Activated naive CD8-positive, alpha-beta T cell treated with anti-CD3 and anti-CD28 coated beads for 36 hours (primary cell): ENCODE data around the gene ADAT3. TPM values are rescaled to one million over a fixed set of nuclear protein-coding genes. Genes with fewer than 3 reads are reported as not detected.

Source experiments
- DNase-seq: peaks from one replicate; pipeline ENCODE4 v3.0.0; 2021
- H3K27ac Mint-ChIP-seq: one replicate; pipeline ENCODE4 v1.8.0; 2022; ENCODE audit warnings: mild to moderate bottlenecking, moderate library complexity, mixed read lengths
- H3K27me3 Mint-ChIP-seq: one replicate; pipeline ENCODE4 v1.8.0; 2022; ENCODE audit warnings: mild to moderate bottlenecking, mixed read lengths
- H3K36me3 Mint-ChIP-seq: one replicate; pipeline ENCODE4 v1.8.0; 2021; ENCODE audit warnings: mild to moderate bottlenecking, mixed read lengths
- H3K4me1 Mint-ChIP-seq: one replicate; pipeline ENCODE4 v1.8.0; 2021; ENCODE audit warnings: mixed read lengths
- H3K4me3 Mint-ChIP-seq: one replicate; pipeline ENCODE4 v1.8.0; 2022; ENCODE audit warnings: mild to moderate bottlenecking, moderate library complexity, mixed read lengths
- H3K9me3 Mint-ChIP-seq: one replicate; pipeline ENCODE4 v1.8.0; 2022; ENCODE audit warnings: mixed read lengths
- total RNA-seq, 2 experiments: library from RNA; stranded (reverse); gene quantifications; one replicate each; pipeline ENCODE4 v1.2.3, GENCODE V29; 2021

The ADAT3 gene
- total RNA-seq, 2 experiments from 2014 or later: 5.7 to 5.9 TPM

DNA sequence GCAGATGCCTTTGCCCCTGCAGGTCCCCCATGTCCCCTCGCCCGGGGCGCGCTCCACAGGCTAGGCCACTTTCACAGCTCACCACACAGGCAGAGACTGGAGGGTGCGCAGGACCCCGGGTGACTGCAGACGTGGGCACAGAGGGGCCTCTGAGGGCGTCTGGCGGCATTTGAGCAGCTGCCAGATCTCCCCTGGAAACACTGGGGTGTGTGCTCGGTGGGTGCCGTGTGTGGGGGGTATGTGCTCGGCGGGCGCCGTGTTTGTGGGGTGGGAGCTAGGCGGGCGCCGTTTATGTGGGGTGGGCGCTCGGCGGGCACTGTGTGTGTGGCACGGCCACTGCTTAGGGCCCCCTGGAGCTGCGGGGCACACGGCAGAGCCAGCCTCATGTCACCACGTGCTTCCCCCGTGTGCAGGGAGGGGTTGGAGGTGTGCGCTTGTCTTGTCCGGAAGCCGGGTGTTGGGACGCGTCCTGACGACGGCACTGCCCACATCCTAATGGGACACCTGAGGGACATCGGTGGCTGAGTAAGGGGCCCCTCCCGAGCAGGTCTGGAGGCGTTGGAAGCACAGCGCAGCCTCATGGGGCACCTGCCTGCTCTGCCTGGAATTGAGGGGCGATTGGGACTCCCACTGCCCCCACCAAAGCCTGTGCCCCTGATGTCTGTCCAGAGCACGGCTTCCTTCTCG is 52.5 kb downstream of the ADAT3 start:
- no peak overlapping the region for H3K27ac Mint-ChIP-seq
- no peaks in the 10 kb centered on the region for H3K9me3 Mint-ChIP-seq
- no peak overlapping the region for H3K4me3 Mint-ChIP-seq
- H3K4me1 Mint-ChIP-seq: peaks cover 4% of the 10 kb centered on the region
- H3K36me3 Mint-ChIP-seq: no peaks in the 10 kb centered on the region
- no peaks in the 10 kb centered on the region for H3K27me3 Mint-ChIP-seq
- no peak for DNase-seq

DNA sequence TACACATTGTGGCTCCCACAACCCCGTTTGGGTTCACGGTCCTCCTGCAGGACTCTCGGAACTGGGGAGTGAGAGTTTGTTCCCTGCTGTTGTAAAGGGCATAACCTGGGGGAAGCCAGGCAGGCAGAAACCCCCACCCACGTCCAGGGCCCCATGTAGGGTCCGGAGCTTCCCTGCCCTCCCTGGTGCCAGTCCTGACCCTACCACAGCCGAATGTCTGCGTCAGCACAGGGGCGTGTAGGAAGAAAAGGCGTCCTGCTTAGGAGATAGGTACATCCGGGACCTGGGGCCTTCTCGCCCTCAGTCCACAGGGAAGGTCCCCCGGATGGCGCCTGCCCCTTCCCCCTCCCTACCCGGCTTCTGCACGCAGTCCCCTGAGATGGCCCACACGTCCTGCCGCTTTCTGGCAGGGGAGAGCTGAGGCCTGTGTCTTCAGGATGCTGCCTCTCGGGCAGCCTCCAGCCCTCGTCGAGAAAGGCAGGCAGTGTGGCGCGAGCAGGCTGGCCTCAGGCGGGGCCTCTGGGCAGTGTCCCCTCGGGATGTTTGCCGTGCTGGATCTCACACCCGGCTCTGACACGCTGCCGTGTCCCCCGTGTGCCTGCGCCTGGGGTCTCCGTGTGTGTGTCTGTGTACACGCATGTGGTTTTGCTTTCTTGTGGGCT is 54.9 kb downstream of the ADAT3 start:
- DNase-seq: no peak
- Mint-ChIP-seq H3K9me3 (no peaks in the 10 kb centered on the region), H3K27ac (no peak overlapping the region), H3K4me1 (peaks cover 4% of the 10 kb centered on the region), H3K36me3 (no peaks in the 10 kb centered on the region), H3K4me3 (no peak overlapping the region), H3K27me3 (no peaks in the 10 kb centered on the region)

DNA sequence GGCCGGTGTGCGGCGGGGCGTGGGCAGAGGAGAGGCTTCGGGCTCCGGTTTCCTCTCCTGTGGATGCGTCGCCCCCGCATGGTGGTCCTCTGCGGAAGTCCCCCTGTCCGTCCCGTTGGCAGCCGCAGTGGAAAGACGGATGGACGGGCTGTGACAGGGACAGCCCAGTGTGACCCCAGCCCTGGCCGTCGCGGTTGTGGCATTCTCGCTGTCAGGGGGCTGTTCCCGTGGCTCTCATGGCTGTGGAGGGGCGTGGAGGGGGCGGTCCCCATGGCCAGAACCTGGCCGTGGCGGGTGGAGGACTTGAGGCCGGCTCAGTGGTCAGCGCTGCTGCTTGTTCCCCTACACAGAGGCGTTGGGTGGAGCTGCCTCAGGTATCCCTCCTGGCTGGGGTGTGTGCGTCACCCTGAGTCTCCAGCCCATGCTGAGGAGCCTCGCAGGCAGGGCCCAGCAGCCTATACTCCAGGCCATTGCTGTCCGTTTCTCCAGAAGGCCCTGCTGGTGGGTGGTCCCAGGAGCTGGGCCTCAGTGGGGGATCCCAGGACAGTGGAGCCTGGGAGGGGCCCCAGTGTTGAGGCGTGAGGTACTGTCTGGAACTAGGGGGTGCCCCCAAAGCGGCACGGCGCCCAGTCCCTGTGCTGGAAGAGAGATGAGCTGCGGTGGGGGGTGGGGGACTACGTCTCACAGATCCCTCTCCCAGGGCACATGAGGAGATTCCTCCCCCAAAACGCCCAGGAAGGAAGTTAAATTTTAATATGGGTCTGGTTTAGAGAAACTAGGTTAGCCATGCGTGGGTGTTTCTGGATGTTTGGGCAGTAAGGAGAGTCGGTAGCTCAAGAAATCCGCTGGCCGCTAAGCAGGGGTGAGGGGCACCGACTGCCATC is 56.0 kb downstream of the ADAT3 start:
- Mint-ChIP-seq H3K9me3 (no peaks in the 10 kb centered on the region), H3K27me3 (no peaks in the 10 kb centered on the region), H3K4me3 (no peak overlapping the region), H3K36me3 (no peaks in the 10 kb centered on the region), H3K4me1 (peaks cover 9% of the 10 kb centered on the region), H3K27ac (no peak overlapping the region)
- DNase-seq: no peak

DNA sequence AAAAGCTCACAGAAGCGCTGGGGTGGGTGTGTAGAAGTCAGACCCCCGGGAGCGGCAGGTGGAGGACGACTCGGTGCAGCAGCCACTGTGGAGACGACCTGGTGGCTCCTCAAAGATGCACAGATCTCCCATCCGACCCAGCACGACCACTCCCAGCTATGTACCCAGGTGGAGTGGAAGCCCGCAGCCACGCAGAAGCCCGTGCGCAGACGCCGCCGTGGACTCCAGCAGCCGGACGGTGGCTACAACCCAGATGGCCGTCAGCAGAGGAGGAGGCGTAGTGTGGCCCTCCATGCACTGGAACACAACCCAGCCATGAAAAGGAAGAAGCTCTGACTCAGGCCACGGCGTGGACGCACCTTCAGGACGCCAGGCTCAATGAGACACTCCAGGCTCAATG is 57.5 kb downstream of the ADAT3 start:
- no peak for DNase-seq
- H3K4me1 Mint-ChIP-seq: peaks cover 16% of the 10 kb centered on the region
- no peak overlapping the region for H3K4me3 Mint-ChIP-seq
- H3K36me3 Mint-ChIP-seq: no peaks in the 10 kb centered on the region
- no peak overlapping the region for H3K27ac Mint-ChIP-seq
- H3K27me3 Mint-ChIP-seq: no peaks in the 10 kb centered on the region
- H3K9me3 Mint-ChIP-seq: no peaks in the 10 kb centered on the region

Other genes with a start within 250 kb of the ADAT3 start
- not detected for gene ONECUT3, start 151.9 kb upstream of the ADAT3 start, total RNA-seq
- gene ATP8B3, start 93.1 kb upstream of the ADAT3 start, total RNA-seq: 1 to 10 TPM; 2.3 to 2.7 TPM
- 10 to 100 TPM; 53.1 to 54.2 TPM for gene REXO1, start 56.9 kb upstream of the ADAT3 start, total RNA-seq
- 10 to 100 TPM; 37.9 to 39.0 TPM for gene KLF16, start 41.8 kb upstream of the ADAT3 start, total RNA-seq
- 100 to 1,000 TPM in 1 of 2 experiments, 10 to 100 TPM in 1; 98.7 to 106 TPM for gene ABHD17A, start 19.9 kb upstream of the ADAT3 start, total RNA-seq
- gene SCAMP4, start within 50 bp of the ADAT3 start, total RNA-seq: 10 to 100 TPM; 31.0 to 35.0 TPM
- 10 to 100 TPM; 50.7 to 51.1 TPM for gene CSNK1G2, start 35.8 kb downstream of the ADAT3 start, total RNA-seq
- 10 to 100 TPM; 22.1 to 26.2 TPM for gene BTBD2, start 110.3 kb downstream of the ADAT3 start, total RNA-seq
- 100 to 1,000 TPM; 230 to 232 TPM for gene MKNK2, start 145.8 kb downstream of the ADAT3 start, total RNA-seq
- gene MOB3A, start 190.9 kb downstream of the ADAT3 start, total RNA-seq: 100 to 1,000 TPM; 147 to 153 TPM
- gene IZUMO4, start 191.5 kb downstream of the ADAT3 start, total RNA-seq: 10 to 100 TPM; 12.4 to 12.6 TPM
- 10 to 100 TPM; 92.0 to 96.0 TPM for gene AP3D1, start 246.2 kb downstream of the ADAT3 start, total RNA-seq